ENCODE data around the gene CARD11. TPM values are rescaled to one million over a fixed set of nuclear protein-coding genes. Genes with fewer than 3 reads are reported as not detected.

Gene CARD11
- total RNA-seq, 1 experiment from 2014 or later = 0.57 TPM

- no peak for ATAC-seq
- Histone ChIP-seq H3K4me2 (ENCODE audit: low read length) (no peak overlapping the region), H3K9ac (ENCODE audit: low read length) (no peak overlapping the region), H3K9me3 (ENCODE audit: control insufficient read depth in 1 of 2, insufficient read depth in 1 of 2, low read depth in 1 of 2, low read length in 2 of 2) (no peaks in the 10 kb centered on the region), H3K36me3 (ENCODE audit: control insufficient read depth in 1 of 2, insufficient read depth in 2 of 2, low read length in 2 of 2) (no peaks in the 10 kb centered on the region), H2AFZ (ENCODE audit: low read depth, low read length, poor library complexity, severe bottlenecking) (no peak overlapping the region), H4K20me1 (ENCODE audit: insufficient read depth) (no peaks in the 10 kb centered on the region), H3K4me1 (ENCODE audit: control insufficient read depth in 1 of 2, insufficient read depth in 2 of 2, low read length in 2 of 2) (peaks cover 0 to 9% of the 10 kb centered on the region in 2 experiments; a peak in 1 of 4 replicates), H3K4me3 (replicated peaks in 1 of 2; ENCODE audit: low read depth in 1 of 2, low read length in 2 of 2) (no peak overlapping the region), H3K27me3 (ENCODE audit: insufficient read depth, low read length) (no peaks in the 10 kb centered on the region), H3K27ac (ENCODE audit: low read depth, low read length) (no peak overlapping the region), H3K9me2 (ENCODE audit: insufficient read depth) (no peaks in the 10 kb centered on the region), H3K79me2 (ENCODE audit: insufficient read depth, low read length) (no peaks in the 10 kb centered on the region)
- CTCF ChIA-PET = no interaction called here
- BruUV-seq (replicated peaks) = no TSS peak
- no peak for TF ChIP-seq EZH2phosphoT487 (IDR thresholded peaks at IDR 0.05; ENCODE audit: borderline replicate concordance)
- TF ChIP-seq CTCF (IDR thresholded peaks at IDR 0.05 in 2 of 3, conservative IDR thresholded peaks at IDR 0.05 in 1 of 3; ENCODE audit: borderline replicate concordance in 1 of 3, insufficient read depth in 1 of 3, low read depth in 2 of 3, low read length in 2 of 3) = no peak
- TF ChIP-seq SIN3A (IDR thresholded peaks at IDR 0.05; ENCODE audit: low read depth) = no peak
- no peak for TF ChIP-seq TCF7L2 (IDR thresholded peaks at IDR 0.05; ENCODE audit: borderline replicate concordance, extremely low read depth, insufficient read depth, insufficient read length)
- no peak for TF ChIP-seq POLR2AphosphoS5 (IDR thresholded peaks at IDR 0.05; ENCODE audit: low read depth, low read length)
- no peak for TF ChIP-seq SP1 (IDR thresholded peaks at IDR 0.05; ENCODE audit: low read depth)
- no peak for TF ChIP-seq CEBPB (IDR thresholded peaks at IDR 0.05; ENCODE audit: low read depth)
- no peak for TF ChIP-seq JUND (IDR thresholded peaks at IDR 0.05)
- TF ChIP-seq ZNF274 (IDR thresholded peaks at IDR 0.05; ENCODE audit: low read depth, low read length) = no peak
- no peak for TF ChIP-seq REST (IDR thresholded peaks at IDR 0.05; ENCODE audit: low read depth)
- no peak for TF ChIP-seq EGR1 (IDR thresholded peaks at IDR 0.05; ENCODE audit: low read depth)
- TF ChIP-seq EZH2 (IDR thresholded peaks at IDR 0.05) = no peak
- no peak for TF ChIP-seq RAD21 (IDR thresholded peaks at IDR 0.05; ENCODE audit: low read depth)
- TF ChIP-seq POLR2A (IDR thresholded peaks at IDR 0.05; ENCODE audit: borderline replicate concordance, extremely low read depth, insufficient read depth, insufficient read length) = no peak
- TF ChIP-seq ZBTB33 (IDR thresholded peaks at IDR 0.05; ENCODE audit: extremely low read depth, insufficient replicate concordance, low read length) = no peak
- TF ChIP-seq ZFX (IDR thresholded peaks at IDR 0.05) = no peak
- TF ChIP-seq ATF3 (IDR thresholded peaks at IDR 0.05) = no peak
- TF ChIP-seq SRF (IDR thresholded peaks at IDR 0.05; ENCODE audit: low read depth) = no peak
- no peak for TF ChIP-seq MAX (IDR thresholded peaks at IDR 0.05)
- no peak for TF ChIP-seq FOSL1 (IDR thresholded peaks at IDR 0.05; ENCODE audit: low read depth)
- intact Hi-C loops (cut with micrococcal nuclease) = no loop called here
- no peak for DNase-seq (ENCODE audit: low read depth, low spot score)
- RAD21 ChIA-PET (ENCODE audit: low non-redundant PET in 1 of 2, low total read pairs in 2 of 2, uncharacterized antibody in 2 of 2, unreplicated experiment in 2 of 2) = no interaction called here
- POLR2A ChIA-PET = no interaction called here
Observed at GRCh38 chr7:2924866-2925840, 118.5 kb downstream of the CARD11 start.
